BE2C (cell line): ENCODE data around the gene ZFPM1.
A peak's percentile ranks its signal among the peaks of the same experiment; 100 is the strongest.

Experiments
- DNase-seq: peaks from one replicate; pipeline ENCODE4 v3.0.0-alpha.2; 2020
- H3K27me3 ChIP-seq: fragments of 250-450 bp; sonication (Bioruptor Pico); 2 replicates; pipeline ENCODE4 v1.5.1; 2020; ENCODE audit warnings: mild to moderate bottlenecking
- H3K36me3 ChIP-seq: fragments of 250-450 bp; sonication (Bioruptor Pico); 2 replicates; pipeline ENCODE4 v1.5.1; 2020; ENCODE audit warnings: mild to moderate bottlenecking
- H3K4me1 ChIP-seq: fragments of 250-450 bp; sonication (Bioruptor Pico); 2 replicates; pipeline ENCODE4 v1.5.1; 2020
- H3K4me3 ChIP-seq: 2 replicates; pipeline ENCODE4 v1.5.1; 2011; ENCODE audit warnings: low read depth, low read length
- H3K9me3 ChIP-seq: fragments of 250-450 bp; sonication (Bioruptor Pico); 2 replicates; pipeline ENCODE4 v1.5.1; 2020
- TF ChIP-seq, protein P1 (sequence below): IDR thresholded peaks from 2 replicates; pipeline ENCODE4 v1.5.1; 2012; ENCODE audit warnings: mild to moderate bottlenecking, low read depth, low read length

Gene ZFPM1

DNA sequence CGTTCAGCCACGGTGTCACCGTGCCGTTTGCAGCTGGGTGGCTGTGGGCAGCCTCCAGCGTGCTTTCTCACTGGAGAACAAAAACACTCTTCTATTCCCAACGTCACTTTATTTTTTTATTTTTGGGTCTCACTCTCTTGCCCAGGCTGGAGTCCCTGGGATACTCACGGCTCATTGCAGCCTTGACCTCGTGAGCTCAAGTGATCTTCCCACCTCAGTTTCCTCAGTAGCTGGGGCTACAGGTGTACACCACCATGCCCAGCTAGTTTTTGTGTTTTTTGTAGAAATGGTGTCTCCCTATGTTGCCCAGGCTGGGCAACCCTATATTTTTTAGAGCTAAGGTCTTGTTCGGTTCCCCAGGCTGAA lies 82.8 kb downstream of the ZFPM1 start:
- TF ChIP-seq, protein P1, sequence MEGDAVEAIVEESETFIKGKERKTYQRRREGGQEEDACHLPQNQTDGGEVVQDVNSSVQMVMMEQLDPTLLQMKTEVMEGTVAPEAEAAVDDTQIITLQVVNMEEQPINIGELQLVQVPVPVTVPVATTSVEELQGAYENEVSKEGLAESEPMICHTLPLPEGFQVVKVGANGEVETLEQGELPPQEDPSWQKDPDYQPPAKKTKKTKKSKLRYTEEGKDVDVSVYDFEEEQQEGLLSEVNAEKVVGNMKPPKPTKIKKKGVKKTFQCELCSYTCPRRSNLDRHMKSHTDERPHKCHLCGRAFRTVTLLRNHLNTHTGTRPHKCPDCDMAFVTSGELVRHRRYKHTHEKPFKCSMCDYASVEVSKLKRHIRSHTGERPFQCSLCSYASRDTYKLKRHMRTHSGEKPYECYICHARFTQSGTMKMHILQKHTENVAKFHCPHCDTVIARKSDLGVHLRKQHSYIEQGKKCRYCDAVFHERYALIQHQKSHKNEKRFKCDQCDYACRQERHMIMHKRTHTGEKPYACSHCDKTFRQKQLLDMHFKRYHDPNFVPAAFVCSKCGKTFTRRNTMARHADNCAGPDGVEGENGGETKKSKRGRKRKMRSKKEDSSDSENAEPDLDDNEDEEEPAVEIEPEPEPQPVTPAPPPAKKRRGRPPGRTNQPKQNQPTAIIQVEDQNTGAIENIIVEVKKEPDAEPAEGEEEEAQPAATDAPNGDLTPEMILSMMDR = no peak
- no peaks in the 10 kb centered on the region for H3K4me1 ChIP-seq

GRCh38 chr16:88536510-88536909 lies 83.4 kb downstream of the ZFPM1 start:
- Histone ChIP-seq H3K9me3 (no peaks in the 10 kb centered on the region), H3K4me3 (no peak overlapping the region), H3K27me3 (peaks cover 18% of the 10 kb centered on the region), H3K4me1 (no peaks in the 10 kb centered on the region), H3K36me3 (no peaks in the 10 kb centered on the region; the same call in 1 of the 2 replicates)
- peak; percentile 6 for DNase-seq
- TF ChIP-seq, protein P1 = no peak

More for the DNA sequence above, 82.8 kb downstream of the ZFPM1 start:
- DNase-seq = no peak
- Histone ChIP-seq H3K27me3 (peaks cover 18% of the 10 kb centered on the region), H3K36me3 (no peaks in the 10 kb centered on the region; the same call in 1 of the 2 replicates), H3K4me3 (no peak overlapping the region), H3K9me3 (no peaks in the 10 kb centered on the region)

DNA sequence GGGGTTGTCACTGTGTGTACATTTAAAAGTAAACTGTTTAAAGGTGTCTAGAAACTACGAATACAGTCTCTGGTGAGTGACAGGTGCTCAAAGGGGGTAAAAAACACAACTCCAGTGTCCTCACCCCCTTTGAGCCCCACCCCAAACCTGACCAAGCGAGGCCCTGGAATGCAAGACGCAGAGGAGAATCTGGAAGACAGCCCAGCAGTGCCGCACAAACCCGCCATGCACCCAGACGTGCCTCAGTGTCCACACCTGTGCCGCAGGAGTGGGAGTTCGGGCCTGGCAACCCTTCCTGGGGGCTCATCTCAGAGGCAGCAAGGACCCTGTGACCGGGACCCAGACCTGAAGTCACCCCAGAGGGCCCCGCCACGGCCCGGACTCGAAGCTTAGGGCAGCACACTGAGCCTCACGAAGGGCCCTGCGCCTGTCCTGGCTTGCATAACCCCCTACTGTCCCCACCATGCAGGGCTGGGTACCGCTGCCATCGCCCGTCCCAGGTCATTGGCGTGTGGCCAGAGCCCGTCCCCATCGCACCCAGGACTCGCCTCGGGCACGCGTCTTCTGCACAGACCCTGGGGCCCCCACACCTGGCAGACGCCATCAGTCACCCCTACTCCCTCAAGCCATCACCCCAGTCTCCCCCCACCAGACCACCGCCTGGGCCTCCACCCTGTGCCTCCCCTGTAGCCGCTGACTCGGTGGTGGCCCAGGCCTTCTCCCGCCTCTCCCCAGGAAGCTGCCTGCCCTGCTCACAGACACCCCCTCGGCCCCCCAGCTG lies 84.1 kb downstream of the ZFPM1 start:
- TF ChIP-seq, protein P1 = peak; percentile 9; the same call in 1 of the 2 replicates
- peak; percentile 56 for DNase-seq
- H3K9me3 ChIP-seq = no peaks in the 10 kb centered on the region; the same call in 1 of the 2 replicates

DNA sequence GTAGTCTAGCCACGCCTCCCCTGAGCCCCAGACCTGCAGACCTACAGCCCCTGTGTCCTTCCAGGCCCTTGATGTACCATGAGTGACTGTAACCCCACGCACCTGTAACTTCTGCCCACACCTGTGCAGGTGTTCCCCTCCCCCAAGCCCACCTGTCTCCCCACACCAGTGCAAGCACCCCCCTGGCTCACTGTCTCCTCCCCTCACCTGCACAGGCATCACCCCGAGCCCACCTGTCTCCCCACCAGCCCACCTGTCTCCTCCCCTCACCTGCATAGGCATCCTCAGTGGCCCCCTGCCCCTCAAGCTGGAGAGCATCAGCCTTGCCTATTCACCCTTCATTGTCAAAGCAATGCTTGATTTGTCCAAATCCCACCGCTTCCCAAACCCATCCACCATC lies 84.8 kb downstream of the ZFPM1 start:
- Histone ChIP-seq H3K27me3 (peaks cover 18% of the 10 kb centered on the region), H3K36me3 (no peaks in the 10 kb centered on the region; the same call in 1 of the 2 replicates), H3K4me1 (no peaks in the 10 kb centered on the region), H3K9me3 (peaks cover 4% of the 10 kb centered on the region), H3K4me3 (no peak overlapping the region)
- DNase-seq = no peak
- TF ChIP-seq, protein P1 = no peak

More for the DNA sequence above, 84.1 kb downstream of the ZFPM1 start:
- no peaks in the 10 kb centered on the region for H3K4me1 ChIP-seq
- H3K4me3 ChIP-seq = no peak overlapping the region
- peaks cover 18% of the 10 kb centered on the region for H3K27me3 ChIP-seq
- H3K36me3 ChIP-seq = no peaks in the 10 kb centered on the region; the same call in 1 of the 2 replicates

DNA sequence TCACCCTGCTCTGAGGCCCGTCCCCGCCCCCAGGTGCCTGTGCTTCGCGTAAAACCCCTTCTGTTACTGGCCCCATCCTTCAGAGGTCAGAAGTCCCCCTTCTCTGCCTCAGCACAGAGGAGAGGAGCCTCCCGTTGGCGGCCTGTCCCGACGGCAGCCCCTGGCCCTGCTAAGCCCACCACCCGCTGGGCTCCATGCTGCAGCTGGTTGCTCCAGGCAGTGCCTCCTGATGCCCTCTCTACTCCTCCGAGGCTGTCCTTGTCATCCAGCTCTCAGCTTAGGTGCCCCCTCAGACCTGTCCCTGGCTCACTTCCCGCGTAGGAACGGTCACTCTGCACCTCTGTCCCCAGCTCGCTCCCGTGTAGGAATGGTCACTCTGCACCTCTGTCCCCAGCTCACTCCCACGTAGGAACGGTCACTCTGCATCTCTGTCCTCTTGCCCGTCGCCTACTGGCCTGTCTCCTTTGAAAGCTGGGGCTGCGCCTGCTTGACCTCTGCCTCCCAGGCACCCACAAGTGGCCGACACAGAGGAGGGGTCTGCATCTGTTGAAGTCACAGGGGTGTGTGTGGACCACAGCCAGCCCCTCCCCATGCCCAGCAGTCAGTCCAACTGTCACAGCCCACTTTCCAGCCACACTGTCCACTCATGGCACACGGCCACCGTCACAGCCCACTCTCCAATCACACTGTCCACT lies 85.4 kb downstream of the ZFPM1 start:
- Histone ChIP-seq H3K4me1 (no peaks in the 10 kb centered on the region), H3K36me3 (no peaks in the 10 kb centered on the region; the same call in 1 of the 2 replicates), H3K27me3 (peaks cover 18% of the 10 kb centered on the region), H3K4me3 (no peak overlapping the region), H3K9me3 (peaks cover 8% of the 10 kb centered on the region)
- DNase-seq = peak; percentile 6
- TF ChIP-seq, protein P1 = no peak

DNA sequence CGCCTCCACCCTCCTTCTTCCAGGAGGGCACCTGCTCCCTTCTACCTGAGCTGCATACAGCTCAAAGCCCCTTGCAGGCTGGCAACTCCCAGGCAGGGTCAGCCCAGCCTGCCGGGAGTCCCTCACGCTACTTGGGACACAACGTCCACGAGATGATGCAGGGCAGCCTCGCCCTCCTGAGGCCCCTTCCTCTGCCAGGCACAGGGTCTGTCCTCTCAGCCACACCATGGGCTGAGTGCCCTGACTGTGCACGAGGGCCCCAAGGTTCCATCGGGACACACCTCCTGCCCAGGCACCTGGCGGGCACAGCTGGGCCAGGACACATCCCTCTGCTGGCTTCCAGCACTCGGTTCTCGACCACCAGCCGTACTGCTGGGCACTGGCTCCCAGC lies 86.2 kb downstream of the ZFPM1 start:
- DNase-seq = no peak
- H3K4me3 ChIP-seq = no peak overlapping the region
- no peaks in the 10 kb centered on the region; the same call in 1 of the 2 replicates for H3K36me3 ChIP-seq
- TF ChIP-seq, protein P1 = no peak
- no peaks in the 10 kb centered on the region for H3K4me1 ChIP-seq
- H3K27me3 ChIP-seq = peaks cover 18% of the 10 kb centered on the region
- H3K9me3 ChIP-seq = peaks cover 9% of the 10 kb centered on the region
